Fibroblast of pulmonary artery (primary cell): ENCODE measurements around the gene OR5AU1.

Source experiments
- DNase-seq: peaks from one replicate; pipeline ENCODE4 v3.0.0-alpha.2; 2010; ENCODE audit warnings: low read depth
- H3K4me3 ChIP-seq: replicated peaks from 2 replicates; pipeline ENCODE4 v1.5.1; 2011; ENCODE audit warnings: low read depth, mild to moderate bottlenecking, control low read depth, low read length, moderate library complexity
- TF ChIP-seq, protein P1 (sequence below): IDR thresholded peaks from 2 replicates; pipeline ENCODE4 v1.5.1; 2011; ENCODE audit warnings: mild to moderate bottlenecking, control low read depth, low read length, inconsistent platforms; ENCODE audit errors: missing control alignments

OR5AU1 gene

DNA sequence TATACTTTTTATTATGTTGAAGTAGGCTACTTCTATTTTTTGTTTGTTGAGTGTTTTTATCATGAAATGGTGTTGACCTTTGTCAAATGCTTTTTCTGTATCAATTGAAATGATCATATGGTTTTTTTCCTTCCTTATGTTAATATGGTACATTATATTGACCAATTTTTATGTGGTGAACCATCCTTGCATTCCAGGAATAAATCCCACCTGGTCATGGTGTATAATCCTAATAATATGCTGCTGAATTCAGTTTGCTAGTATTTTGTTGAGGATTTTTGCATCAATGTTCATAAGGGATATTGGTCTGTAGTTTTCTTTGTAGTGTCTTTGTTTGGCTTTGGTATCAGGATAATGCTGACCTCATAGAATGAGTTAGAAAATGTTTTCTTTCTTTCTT, 10.4 kb downstream of the OR5AU1 start:
- no peak overlapping the region for H3K4me3 ChIP-seq
- TF ChIP-seq, protein P1, sequence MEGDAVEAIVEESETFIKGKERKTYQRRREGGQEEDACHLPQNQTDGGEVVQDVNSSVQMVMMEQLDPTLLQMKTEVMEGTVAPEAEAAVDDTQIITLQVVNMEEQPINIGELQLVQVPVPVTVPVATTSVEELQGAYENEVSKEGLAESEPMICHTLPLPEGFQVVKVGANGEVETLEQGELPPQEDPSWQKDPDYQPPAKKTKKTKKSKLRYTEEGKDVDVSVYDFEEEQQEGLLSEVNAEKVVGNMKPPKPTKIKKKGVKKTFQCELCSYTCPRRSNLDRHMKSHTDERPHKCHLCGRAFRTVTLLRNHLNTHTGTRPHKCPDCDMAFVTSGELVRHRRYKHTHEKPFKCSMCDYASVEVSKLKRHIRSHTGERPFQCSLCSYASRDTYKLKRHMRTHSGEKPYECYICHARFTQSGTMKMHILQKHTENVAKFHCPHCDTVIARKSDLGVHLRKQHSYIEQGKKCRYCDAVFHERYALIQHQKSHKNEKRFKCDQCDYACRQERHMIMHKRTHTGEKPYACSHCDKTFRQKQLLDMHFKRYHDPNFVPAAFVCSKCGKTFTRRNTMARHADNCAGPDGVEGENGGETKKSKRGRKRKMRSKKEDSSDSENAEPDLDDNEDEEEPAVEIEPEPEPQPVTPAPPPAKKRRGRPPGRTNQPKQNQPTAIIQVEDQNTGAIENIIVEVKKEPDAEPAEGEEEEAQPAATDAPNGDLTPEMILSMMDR, result no peak
- DNase-seq, result no peak

DNA sequence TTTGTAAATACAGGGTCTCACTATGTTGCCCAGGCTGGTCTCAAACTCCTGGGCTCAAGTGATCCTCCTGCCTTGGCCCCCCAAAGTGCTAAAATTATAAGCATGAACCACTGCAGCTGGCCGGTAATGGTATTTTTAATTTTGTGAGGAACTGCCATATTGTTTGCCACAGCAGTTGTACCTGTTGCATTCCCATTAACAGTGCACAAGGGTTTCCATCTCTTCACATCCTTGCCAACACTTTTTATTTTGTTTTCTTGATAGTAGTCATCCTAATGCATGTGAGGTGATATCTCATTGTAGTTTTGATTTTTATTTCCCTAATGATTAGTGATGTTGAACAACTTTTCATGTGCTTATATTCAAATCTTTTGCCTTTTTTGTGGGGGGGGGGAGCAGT, 13.5 kb downstream of the OR5AU1 start:
- DNase-seq, result no peak
- H3K4me3 ChIP-seq, result no peak overlapping the region
- TF ChIP-seq, protein P1, result no peak

DNA sequence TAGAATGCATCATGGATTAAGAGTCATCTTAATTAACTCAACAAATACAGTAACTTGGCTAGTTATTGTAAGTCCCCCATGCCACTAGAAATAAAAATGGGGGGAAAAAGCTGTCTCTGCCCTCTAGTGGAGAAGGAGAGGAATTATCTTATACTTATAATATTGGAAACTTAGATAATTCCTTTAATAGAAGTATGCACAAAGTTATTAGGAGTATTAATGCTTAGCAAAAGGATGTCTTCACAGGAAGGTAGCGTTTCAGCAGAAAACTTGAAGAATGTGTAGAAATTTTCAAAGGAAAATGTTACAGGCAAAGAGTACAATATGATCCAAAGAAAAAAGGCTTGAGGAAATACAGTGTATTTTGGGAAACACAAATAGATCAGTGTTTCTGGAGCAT, 19.8 kb downstream of the OR5AU1 start:
- no peak overlapping the region for H3K4me3 ChIP-seq
- TF ChIP-seq, protein P1, result peak; percentile 71
- DNase-seq, result peak; percentile 33

DNA sequence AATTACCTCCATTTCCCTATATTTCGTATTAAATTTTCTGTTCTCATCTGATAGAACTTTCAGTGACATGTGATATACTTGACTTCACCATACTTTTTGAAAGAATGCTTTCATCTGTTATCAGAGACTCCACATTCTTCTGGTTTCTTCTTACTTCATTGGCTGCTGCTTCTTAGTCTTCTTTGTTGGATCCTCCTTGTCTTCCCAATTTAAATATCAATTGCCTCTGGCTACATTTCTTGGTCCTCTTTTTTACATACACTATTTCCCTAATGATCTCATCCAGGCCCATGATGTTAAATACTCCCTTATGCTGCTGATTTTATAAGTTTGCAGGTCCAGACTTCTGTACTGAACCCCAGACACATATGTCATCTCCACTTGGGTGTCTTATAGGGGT, 22.0 kb downstream of the OR5AU1 start:
- H3K4me3 ChIP-seq, result no peak overlapping the region
- no peak for DNase-seq
- TF ChIP-seq, protein P1, result no peak

DNA sequence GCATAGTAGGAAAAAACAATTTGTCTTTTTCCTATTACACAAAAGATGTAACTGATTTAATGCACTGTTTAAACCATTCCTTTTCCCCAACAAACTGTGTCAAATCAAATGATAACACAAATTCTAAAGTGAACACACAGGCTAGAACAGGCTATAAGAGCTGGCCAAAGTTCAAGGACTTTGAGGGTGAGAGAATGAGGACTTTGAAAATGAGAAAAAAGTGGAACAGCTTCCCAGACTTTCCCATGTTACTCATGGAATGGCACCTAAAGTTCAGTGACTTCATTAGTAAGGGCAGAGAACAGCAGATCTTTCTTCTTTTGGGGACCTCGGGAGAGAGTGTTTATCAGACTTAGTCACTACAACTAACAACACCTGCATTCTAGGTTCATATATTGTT, 32.4 kb downstream of the OR5AU1 start:
- TF ChIP-seq, protein P1, result no peak
- no peak for DNase-seq
- no peak overlapping the region for H3K4me3 ChIP-seq

DNA sequence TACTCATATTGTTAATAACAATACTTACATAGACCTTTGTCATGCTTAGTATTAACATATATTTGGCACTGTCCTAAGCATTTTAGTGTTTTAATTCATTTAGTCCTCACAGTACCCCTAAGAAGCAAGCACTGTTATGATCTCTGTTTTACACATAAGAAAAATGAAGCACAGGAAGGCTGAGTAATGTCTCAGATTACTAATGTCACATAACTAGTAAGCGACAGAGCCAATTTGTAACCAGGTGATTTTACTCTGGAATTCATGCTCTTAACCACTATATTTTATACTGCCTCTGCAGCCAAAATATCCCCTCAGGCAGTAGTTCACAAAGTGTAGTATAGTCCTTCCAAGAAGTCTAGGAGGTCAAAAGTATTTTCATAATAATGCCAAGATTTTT, 34.7 kb downstream of the OR5AU1 start:
- H3K4me3 ChIP-seq, result no peak overlapping the region
- no peak for DNase-seq
- TF ChIP-seq, protein P1, result no peak

DNA sequence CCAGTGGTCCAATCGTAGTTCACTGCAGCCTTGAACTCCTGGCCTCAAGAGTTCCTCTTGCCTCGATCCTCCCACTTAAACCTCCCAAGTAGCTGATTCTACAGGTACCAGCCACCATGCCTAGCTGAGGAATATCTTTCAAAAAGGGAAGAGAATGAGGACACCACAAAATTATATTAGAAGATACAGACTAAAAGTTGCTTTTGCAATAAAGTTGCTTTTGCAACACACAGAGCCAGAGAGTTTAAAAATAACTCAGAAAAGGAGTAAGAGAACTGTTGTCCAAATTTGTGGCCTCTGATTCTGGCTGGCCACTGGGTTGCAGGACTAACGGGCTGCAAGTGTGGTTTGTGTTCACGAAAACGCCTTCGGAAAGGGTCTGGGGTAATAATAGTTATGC, 35.2 kb downstream of the OR5AU1 start:
- H3K4me3 ChIP-seq, result no peak overlapping the region
- TF ChIP-seq, protein P1, result no peak
- DNase-seq, result no peak
